ENCODE results near the gene ESCO1.

GRCh38 chr18:21584391-21584790 is 16.1 kb downstream of the ESCO1 start:
- no peak for TF ChIP-seq POLR2A (IDR thresholded peaks at IDR 0.05)
- TF ChIP-seq CTCF (IDR thresholded peaks at IDR 0.05): no peak

Measured in Peyer's patch (tissue), 4 donors.